NCI-H187 treated with DMSO at 0.1 percent for 48 hours (cell line): Measurements from ENCODE around the gene TEX44.

Experiments
- DNase-seq: peaks from one replicate; lab custom pipeline; 2025; lab: John Stamatoyannopoulos, UW

The TEX44 gene

GRCh38 chr2:231605607-231606091 is 13.0 kb downstream of the TEX44 start:
- no peak for DNase-seq

DNA sequence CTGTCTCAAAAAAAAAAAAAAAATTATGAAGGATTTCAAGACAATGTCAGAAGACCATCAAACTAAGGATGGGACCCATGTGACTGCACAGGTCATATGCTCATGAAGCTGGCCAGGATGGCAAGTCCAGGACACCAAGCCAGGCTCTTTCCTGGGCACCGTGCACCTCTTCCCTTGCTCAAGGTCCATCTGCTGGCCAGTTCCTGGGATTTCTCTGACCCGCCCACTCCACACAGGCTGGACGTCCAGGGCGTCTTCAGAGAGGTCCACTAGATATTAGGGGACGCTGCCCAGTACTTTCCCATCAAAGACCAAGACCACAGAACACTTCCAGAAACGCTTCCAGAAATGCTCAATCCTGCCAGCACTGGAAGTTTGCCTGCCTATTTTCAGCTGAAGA is 14.3 kb downstream of the TEX44 start:
- DNase-seq: no peak

GRCh38 chr2:231611273-231612108 is 18.8 kb downstream of the TEX44 start:
- DNase-seq: no peak

DNA sequence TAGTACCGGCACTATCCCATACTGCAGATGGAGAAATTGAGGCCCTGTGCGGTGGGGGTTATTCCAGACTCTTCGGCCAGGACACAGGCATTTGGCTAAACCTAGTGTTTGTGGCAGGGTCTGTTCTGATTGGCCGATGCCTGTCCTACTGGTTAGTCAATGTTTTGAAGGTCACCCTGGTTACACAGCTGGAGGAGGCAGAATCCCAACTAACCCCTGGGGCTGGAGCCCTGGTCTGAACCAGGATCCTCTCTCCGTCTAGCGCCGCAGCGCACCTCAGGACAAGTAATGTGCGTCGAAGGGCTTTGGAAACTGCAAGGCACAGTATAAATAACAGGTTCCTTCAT is 19.4 kb downstream of the TEX44 start:
- DNase-seq: no peak

- no peak for DNase-seq
Measured at GRCh38 chr2:231612456-231613330, 20.0 kb downstream of the TEX44 start.

DNA sequence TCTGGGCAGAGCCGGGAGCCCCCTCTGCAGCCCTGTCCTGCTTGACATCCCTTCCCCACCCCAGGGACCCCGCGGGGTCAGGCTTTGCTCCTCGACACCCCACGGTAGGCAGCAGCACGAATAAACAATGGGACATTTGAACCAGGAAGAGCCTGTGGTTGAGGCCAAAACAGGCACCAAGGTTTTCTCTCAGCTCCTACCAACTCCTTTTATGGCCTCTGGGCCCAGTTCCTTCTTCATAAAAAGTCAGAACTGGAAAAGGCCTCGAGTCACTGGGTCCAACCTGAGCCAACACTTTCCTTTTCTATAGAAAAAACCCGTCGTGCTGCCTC is 20.6 kb downstream of the TEX44 start:
- DNase-seq: no peak

GRCh38 chr2:231613663-231614558 is 21.2 kb downstream of the TEX44 start:
- DNase-seq: no peak

GRCh38 chr2:231614559-231615057 is 21.9 kb downstream of the TEX44 start:
- no peak for DNase-seq

- DNase-seq: no peak
Measured at GRCh38 chr2:231615058-231615671, 22.5 kb downstream of the TEX44 start.

DNA sequence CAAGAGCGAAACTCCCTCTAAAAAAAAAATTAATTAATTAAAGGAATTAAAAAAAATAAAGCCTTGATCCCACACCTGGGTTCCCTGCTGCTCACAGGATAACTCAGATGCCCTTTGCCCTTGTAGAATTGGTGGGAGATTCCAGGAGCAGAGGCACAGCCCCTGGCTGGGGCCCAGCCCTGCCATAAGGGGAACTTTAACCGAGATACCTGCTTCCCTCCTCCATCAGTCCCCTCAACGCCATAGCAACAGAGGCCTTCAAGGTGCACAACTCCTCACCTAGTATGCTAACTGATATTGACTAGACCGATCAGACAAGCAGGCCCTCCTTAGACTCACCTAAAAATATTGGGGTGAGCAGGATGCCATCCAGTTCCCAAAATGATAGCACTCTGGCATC is 23.6 kb downstream of the TEX44 start:
- DNase-seq: no peak

GRCh38 chr2:231617059-231617926 is 24.6 kb downstream of the TEX44 start:
- no peak for DNase-seq

DNA sequence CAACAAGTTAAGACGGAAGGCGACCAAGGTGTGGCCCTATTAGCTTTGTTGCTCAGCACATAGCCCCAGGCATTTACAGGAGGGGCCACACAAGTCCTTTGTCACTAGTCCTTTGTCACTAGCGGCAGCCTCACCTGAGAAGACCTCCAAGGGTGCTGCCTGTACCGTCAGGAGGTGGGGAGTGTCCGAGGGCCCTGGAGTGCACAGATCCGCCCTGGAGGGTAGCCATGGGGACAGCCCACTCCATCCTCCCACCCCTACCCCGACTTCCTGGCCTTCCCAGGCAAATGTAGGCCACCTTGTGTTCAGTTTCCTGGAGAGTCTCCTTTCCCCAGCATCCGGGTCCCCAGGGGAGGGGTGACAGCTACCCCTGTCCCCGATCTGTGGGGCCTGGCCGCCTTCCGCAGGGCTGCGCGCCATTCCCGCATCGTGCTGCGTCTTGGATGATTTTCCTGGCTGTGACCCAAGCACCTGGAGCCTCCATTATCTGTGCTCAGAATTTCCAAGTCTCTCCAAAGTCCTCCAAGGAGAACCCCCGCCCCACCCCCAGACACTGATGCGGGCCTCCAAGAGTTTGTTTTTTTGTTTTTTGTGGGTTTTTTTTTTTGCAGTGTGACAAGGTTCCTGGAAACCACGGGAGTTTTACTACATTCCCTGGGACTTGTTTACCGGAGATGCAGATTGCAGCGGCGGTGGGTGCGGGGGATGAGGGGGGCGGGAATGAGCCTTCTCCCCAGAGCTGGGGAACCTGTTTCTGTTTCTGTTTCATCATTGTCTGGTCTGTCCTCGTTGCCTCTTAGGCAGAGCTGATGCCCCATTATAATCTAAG is 28.6 kb downstream of the TEX44 start:
- DNase-seq: no peak

DNA sequence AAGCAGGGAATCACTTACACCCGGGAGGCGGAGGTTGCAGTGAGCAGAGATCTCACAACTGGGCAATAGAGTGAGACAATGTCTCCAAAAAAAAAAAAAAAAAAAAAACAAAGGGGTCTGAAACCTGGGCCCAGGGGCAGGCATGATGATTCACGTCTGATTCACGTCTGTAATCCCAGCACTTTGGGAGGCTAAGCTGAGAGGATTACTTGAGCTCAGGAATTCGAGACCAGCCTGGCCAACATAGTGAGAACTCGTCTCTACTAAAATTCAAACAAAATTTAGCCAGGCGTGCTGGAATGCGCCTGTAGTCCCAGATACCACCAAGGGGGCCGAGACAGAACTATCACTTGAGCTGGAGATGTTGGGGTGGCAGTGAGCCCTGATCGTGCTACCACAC is 30.3 kb downstream of the TEX44 start:
- DNase-seq: no peak

DNA sequence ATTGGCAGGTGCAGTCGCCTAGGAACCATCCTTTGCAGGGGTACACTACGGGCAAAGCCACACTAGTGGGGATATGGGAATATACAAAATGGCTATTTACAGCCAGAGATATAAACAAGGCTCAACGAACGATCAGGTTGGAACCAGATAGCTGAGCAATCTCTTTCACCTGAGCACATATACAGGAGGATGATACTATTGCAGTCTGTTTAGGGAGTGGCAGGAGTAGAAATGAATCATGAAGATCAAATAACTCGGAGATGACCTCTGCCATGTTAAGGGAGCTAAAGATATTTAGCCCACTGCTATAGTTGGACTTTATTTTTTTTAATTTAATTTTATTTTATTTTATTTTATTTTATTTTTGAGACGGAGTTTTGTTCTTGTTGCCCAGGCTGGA is 33.8 kb downstream of the TEX44 start:
- no peak for DNase-seq

DNA sequence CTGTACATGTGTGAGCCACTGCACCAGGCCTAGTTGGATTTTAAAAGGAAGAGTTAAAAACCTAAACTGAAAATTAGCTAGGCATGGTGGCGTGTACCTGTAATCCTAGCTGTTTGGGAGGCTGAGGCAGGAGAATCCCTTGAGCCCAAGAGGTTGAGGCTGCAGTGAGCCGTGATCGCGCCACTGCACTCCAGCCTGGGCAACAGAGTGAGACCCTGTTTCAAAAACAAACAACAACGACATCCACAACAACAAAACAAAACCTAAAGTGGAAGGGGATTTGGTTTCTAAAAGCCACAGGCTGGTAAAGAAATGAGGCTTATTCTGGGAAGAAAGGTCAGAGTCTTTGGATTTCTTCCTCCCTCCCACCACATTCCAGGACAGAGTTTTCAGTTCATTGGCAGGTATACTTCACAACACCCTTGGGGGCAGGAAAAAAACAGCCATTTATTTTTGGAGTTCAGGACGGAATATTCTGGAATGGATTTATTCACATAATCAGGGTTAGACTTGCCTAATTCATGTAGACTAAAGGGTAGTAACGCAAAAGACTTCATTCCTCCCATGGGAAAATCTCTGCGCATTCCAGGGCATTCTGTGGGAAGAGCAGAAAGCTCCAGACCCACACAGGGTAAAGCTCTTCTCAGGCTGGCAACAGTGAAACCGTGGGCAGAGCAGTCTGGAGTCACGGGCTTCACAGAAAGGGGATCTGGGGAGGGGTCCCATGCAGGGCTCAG is 34.9 kb downstream of the TEX44 start:
- DNase-seq: no peak

- DNase-seq: no peak
Measured at GRCh38 chr2:231632559-231633142, 40.0 kb downstream of the TEX44 start.

DNA sequence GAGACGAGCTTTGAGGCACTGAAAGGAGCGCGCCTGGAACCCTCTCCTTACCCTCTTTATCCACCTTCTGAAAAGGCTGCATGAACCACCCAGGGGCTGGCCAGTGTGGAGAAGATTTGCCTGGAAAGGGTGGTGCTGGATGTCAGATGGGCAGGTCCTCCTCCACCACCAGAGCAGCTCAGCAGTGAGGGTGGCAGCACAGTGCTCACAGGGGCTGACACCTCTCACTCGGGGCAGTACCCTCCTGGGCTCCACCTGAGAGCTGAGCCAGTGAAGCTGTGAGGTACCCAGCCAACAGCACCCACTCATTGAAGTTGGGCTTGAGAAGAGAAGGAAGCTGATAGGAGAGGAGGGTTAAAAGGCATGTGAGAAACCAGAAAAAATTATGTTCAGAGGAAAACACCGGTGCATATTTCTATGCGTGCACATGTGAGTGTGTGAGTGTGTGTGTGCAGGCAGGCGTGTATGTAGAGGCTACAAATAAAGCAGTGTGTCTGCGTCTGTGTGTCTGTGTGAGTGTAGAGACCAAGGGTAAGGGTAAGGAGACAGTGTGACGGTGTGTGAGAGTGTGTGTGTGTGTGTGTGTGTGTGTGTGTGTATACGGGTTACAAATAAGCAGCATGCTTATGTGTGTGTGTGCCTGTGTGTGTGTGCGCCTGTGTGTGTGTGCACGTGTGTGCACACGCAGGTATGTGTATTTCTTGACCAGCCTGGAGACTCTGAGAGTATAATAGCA is 40.7 kb downstream of the TEX44 start:
- no peak for DNase-seq

GRCh38 chr2:231634412-231634811 is 41.7 kb downstream of the TEX44 start:
- DNase-seq: no peak
